SJSA1 (cell line): ENCODE results near the gene PRDM2. TPM values are rescaled to one million over a fixed set of nuclear protein-coding genes. Genes with fewer than 3 reads are reported as not detected.
"Not testable (repeated sequence)": the region's sequence is repeated elsewhere in the genome, so short reads cannot be mapped to it uniquely, and the experiment has no call there.

Source experiments
- DNase-seq, 2 experiments: peaks; one replicate each; pipeline ENCODE4 v3.0.0-alpha.2; 2015 to 2020; ENCODE audit warnings: low spot score in 2 of 2, low read depth in 1 of 2
- H3K27ac ChIP-seq: fragments of 250-450 bp; sonication (Bioruptor Pico); 2 replicates; pipeline ENCODE4 v1.5.1; 2020; ENCODE audit warnings: mild to moderate bottlenecking, moderate library complexity
- H3K27me3 ChIP-seq: fragments of 250-450 bp; sonication (Bioruptor Pico); replicated peaks from 2 replicates; pipeline ENCODE4 v1.5.1; 2020; ENCODE audit warnings: mild to moderate bottlenecking, moderate library complexity
- H3K36me3 ChIP-seq: fragments of 250-450 bp; sonication (Bioruptor Pico); 2 replicates; pipeline ENCODE4 v1.5.1; 2020; ENCODE audit warnings: mild to moderate bottlenecking
- H3K4me1 ChIP-seq: fragments of 250-450 bp; sonication (Bioruptor Pico); replicated peaks from 2 replicates; pipeline ENCODE4 v1.6.1; 2021; ENCODE audit warnings: mild to moderate bottlenecking
- H3K4me3 ChIP-seq: fragments of 250-450 bp; sonication (Bioruptor Pico); 2 replicates; pipeline ENCODE4 v1.5.1; 2020; ENCODE audit warnings: mild to moderate bottlenecking
- H3K9me3 ChIP-seq: fragments of 250-450 bp; sonication (Bioruptor Pico); replicated peaks from 2 replicates; pipeline ENCODE4 v1.5.1; 2020; ENCODE audit warnings: mild to moderate bottlenecking
- total RNA-seq: library from RNA; depleted of rRNA; stranded (reverse); fragments of >200 nt; shearing (Covaris generic); gene quantifications from 2 replicates; pipeline ENCODE4 v1.2.3, GENCODE V29; 2014; rRNA removed

The PRDM2 gene
- total RNA-seq, result 10.4 and 13.9 TPM in 2 replicates

- Histone ChIP-seq H3K27me3 (no peaks in the 10 kb centered on the region), H3K4me3 (peak within 1 kb of the TSS; percentile 78), H3K4me1 (peaks cover 16% of the 10 kb centered on the region), H3K36me3 (peaks cover 7% of the 10 kb centered on the region; the same call in 1 of the 2 replicates), H3K9me3 (0 out of 2 replicates have a peak, but pooled peaks cover 2% of the 10 kb centered on the region), H3K27ac (peak within 1 kb of the TSS; percentile 62)
- DNase-seq, result peak; percentile 54 to 57
These were observed at the start of gene PRDM2 for GRCh38 chr1:13699936-13700520. TSS of gene PRDM2 (plus strand) at chr1:13700188. CDS start at chr1:13715606, 15,418 bp downstream.

DNA sequence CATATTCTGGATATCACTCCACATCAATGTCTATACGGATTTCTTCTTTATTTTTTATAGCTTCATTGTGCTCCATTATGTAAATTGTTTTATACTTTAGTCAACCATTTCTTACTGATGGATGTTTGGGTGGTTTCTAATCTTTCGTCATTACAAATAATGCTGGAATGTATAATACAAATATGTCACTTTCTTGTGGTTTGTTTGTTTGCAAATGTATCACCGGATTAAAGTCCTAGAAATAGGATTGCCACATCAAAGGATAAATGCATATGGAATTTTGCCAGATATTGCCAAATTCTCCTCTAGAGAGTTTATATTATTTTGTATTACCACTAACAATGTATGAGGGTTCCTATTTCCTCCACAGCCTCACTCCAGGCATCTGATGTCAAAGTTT lies 48.7 kb upstream of the PRDM2 start:
- H3K27ac ChIP-seq, result no peak overlapping the region
- no peak overlapping the region for H3K4me3 ChIP-seq
- H3K27me3 ChIP-seq, result no peaks in the 10 kb centered on the region
- 0 out of 2 replicates have a peak, but pooled peaks cover 3% of the 10 kb centered on the region for H3K9me3 ChIP-seq
- no peaks in the 10 kb centered on the region for H3K36me3 ChIP-seq
- peaks cover 14% of the 10 kb centered on the region for H3K4me1 ChIP-seq
- DNase-seq, result peak in 1 of 2 experiments; percentile 86

DNA sequence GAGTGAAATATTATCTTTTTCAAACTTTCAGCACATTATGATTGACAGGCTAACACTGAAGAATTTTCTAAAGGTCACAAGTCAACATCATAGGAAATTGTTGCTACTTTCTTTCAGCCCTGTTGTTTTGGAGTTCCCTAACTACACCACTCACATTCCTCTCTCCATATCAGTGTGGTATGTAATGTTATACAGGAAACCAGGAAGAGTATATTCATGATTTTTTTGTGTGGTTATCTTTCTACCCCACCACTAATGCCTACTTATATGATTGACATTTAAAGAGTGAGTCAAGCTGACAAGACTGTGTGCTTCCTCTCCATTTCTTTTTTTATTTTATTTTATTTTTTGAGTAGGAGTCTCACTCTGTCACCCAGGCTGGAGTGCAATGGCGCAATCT lies 47.8 kb upstream of the PRDM2 start:
- no peak overlapping the region for H3K4me3 ChIP-seq
- no peak for DNase-seq

DNA sequence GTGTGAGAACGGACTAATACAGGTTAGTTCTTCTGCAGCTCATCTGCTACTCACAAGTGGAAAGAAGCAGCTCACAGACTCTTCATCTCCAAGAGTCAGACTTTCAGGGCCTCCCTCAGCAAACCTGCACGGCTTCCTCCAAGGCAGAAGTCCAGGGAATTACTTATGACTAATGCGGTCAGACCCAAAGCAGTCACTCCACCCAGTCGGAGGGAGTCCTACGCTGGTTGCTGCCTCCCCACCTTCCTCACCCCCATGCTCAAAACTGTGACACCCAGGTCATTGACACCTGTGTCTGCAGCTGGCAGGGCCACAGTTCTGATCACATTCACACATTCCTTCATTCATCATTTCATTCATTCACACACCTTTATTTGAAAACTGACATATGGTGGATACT lies 38.4 kb upstream of the PRDM2 start:
- Histone ChIP-seq H3K4me1 (peaks cover 20% of the 10 kb centered on the region), H3K27me3 (no peaks in the 10 kb centered on the region), H3K4me3 (no peak overlapping the region), H3K9me3 (no peaks in the 10 kb centered on the region; the same call in 1 of the 2 replicates), H3K27ac (no peak overlapping the region), H3K36me3 (no peaks in the 10 kb centered on the region)
- DNase-seq, result peak; percentile 24 to 52

More for the DNA sequence above, 47.8 kb upstream of the PRDM2 start:
- 0 out of 2 replicates have a peak, but pooled peaks cover 3% of the 10 kb centered on the region for H3K9me3 ChIP-seq
- H3K27ac ChIP-seq, result no peak overlapping the region
- no peaks in the 10 kb centered on the region for H3K36me3 ChIP-seq
- no peaks in the 10 kb centered on the region for H3K27me3 ChIP-seq
- H3K4me1 ChIP-seq, result peaks cover 14% of the 10 kb centered on the region

GRCh38 chr1:13662493-13662892 lies 37.5 kb upstream of the PRDM2 start:
- Histone ChIP-seq H3K9me3 (no peaks in the 10 kb centered on the region; the same call in 1 of the 2 replicates), H3K27ac (no peak overlapping the region), H3K27me3 (no peaks in the 10 kb centered on the region), H3K4me3 (no peak overlapping the region), H3K4me1 (peaks cover 20% of the 10 kb centered on the region), H3K36me3 (no peaks in the 10 kb centered on the region)
- DNase-seq, result peak in 1 of 2 experiments; percentile 12

DNA sequence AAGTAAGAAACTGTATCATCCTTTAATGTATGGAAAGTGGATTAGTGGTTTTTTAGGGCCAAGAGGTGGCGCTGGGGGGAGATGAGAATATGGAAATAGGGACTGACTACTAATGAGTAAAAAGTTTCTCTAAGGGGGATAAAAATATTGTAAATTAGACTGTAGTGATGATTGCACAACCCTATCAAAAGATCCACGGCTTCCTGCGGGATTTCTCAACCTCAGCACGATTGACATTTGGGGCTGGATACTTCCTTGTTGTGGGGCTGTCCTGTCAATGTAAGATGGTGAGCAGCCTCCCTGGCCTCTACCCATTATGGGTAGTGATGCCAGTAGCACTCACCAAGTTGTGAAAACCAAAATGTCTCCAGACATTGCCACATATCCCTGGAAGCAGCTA lies 36.0 kb upstream of the PRDM2 start:
- peaks cover 20% of the 10 kb centered on the region for H3K4me1 ChIP-seq
- H3K9me3 ChIP-seq, result no peaks in the 10 kb centered on the region; the same call in 1 of the 2 replicates
- H3K27me3 ChIP-seq, result no peaks in the 10 kb centered on the region
- no peaks in the 10 kb centered on the region for H3K36me3 ChIP-seq
- DNase-seq, result no peak
- no peak overlapping the region for H3K4me3 ChIP-seq
- no peak overlapping the region for H3K27ac ChIP-seq

- no peak overlapping the region for H3K4me3 ChIP-seq
- DNase-seq, result no peak
- H3K4me1 ChIP-seq, result peaks cover 20% of the 10 kb centered on the region
- no peak overlapping the region for H3K27ac ChIP-seq
- no peaks in the 10 kb centered on the region for H3K27me3 ChIP-seq
- no peaks in the 10 kb centered on the region for H3K36me3 ChIP-seq
- no peaks in the 10 kb centered on the region; the same call in 1 of the 2 replicates for H3K9me3 ChIP-seq
These were observed 35.5 kb upstream of the PRDM2 start for GRCh38 chr1:13664451-13664850.

DNA sequence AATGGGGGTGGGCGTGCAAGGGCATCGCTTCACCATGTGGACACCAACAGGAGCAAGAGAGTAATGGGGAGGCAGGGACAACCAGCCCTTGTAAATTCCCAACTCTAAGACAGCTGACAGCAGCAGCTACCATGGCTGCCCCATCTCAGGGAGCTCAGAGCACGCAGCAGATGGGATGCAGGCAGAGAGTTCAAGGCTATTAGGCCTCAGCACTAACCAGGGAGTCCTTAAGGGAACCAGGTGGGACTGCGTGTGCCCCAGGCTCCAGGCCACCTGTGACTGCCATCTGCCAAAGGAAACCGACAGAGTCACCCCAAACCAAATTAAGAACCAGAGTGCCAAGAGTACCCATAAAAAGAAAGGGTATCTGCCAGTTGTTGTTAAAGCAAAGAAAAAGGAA lies 33.7 kb upstream of the PRDM2 start:
- no peak overlapping the region for H3K27ac ChIP-seq
- H3K4me3 ChIP-seq, result no peak overlapping the region
- no peaks in the 10 kb centered on the region for H3K27me3 ChIP-seq
- H3K4me1 ChIP-seq, result peaks cover 19% of the 10 kb centered on the region
- H3K36me3 ChIP-seq, result no peaks in the 10 kb centered on the region
- no peak for DNase-seq
- H3K9me3 ChIP-seq, result no peaks in the 10 kb centered on the region

DNA sequence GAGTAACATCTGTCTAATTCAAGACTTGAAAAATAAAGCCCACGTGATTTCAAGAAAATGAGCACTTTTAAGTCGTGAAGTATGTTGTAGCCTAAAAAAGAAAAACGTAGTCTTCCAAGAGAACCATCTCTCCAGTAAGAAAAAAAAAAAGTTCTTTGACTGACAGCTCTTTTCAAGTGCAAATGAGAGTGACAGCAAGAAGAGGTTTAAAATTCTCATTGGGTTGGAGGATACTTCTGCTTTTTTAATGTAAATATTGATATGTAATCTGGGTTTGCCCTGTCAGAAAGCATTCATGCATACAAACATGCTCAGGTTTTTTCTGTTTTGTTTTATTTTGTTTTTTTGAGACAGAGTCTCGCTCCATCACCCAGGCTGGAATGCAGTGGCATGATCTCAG lies 32.3 kb upstream of the PRDM2 start:
- Histone ChIP-seq H3K36me3 (no peaks in the 10 kb centered on the region), H3K27me3 (no peaks in the 10 kb centered on the region), H3K4me3 (no peak overlapping the region), H3K9me3 (no peaks in the 10 kb centered on the region), H3K27ac (no peak overlapping the region), H3K4me1 (peaks cover 7% of the 10 kb centered on the region)
- no peak for DNase-seq

DNA sequence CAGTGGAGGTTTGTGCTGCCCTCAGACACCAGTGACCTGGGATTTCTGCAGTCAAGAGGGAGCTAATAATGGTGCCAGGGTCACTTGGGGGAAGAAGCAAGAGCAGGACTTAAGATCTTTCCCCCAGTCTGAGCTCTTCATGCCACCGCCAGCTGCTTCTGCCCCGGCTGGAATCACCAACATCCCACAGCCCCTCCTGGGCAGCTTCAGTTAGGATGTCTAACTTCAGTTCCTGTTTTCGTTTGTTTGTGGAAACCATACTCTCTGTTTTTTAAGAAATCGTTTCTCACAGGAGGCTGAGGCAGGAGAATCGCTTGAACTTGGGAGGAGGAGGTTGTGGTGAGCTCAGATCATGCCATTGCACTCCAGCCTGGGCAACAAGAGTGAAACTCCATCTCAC lies 25.6 kb upstream of the PRDM2 start:
- no peaks in the 10 kb centered on the region for H3K9me3 ChIP-seq
- no peak overlapping the region for H3K27ac ChIP-seq
- no peaks in the 10 kb centered on the region; the same call in 1 of the 2 replicates for H3K4me1 ChIP-seq
- no peaks in the 10 kb centered on the region for H3K36me3 ChIP-seq
- DNase-seq, result no peak
- H3K4me3 ChIP-seq, result no peak overlapping the region
- no peaks in the 10 kb centered on the region for H3K27me3 ChIP-seq

GRCh38 chr1:13675151-13675651 lies 24.8 kb upstream of the PRDM2 start:
- no peaks in the 10 kb centered on the region for H3K27me3 ChIP-seq
- no peaks in the 10 kb centered on the region; the same call in 1 of the 2 replicates for H3K4me1 ChIP-seq
- H3K36me3 ChIP-seq, result no peaks in the 10 kb centered on the region
- H3K27ac ChIP-seq, result no peak overlapping the region
- DNase-seq, result no peak
- no peaks in the 10 kb centered on the region for H3K9me3 ChIP-seq
- H3K4me3 ChIP-seq, result no peak overlapping the region

DNA sequence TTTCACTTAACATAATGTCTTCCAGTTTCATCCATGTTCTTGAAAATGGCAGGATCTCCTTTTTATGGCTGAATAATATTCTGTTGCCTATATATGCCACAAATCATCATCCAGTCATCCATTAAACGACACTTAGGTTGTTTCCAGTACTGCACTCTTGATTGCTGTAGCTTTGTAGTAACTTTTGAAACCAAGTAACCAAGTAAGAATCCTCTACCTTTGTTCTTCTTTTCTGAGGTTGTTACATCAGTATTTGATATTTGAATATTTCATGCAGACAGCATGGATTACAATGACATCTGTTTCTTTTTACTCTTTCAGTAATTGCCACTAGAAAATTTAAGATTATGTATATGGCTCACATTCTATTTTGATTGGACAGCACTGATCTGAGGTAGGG lies 22.1 kb upstream of the PRDM2 start:
- Histone ChIP-seq H3K4me1 (no peaks in the 10 kb centered on the region; the same call in 1 of the 2 replicates), H3K27ac (no peak overlapping the region), H3K4me3 (no peak overlapping the region), H3K36me3 (no peaks in the 10 kb centered on the region), H3K9me3 (no peaks in the 10 kb centered on the region), H3K27me3 (no peaks in the 10 kb centered on the region; the same call in 1 of the 2 replicates)
- no peak for DNase-seq

DNA sequence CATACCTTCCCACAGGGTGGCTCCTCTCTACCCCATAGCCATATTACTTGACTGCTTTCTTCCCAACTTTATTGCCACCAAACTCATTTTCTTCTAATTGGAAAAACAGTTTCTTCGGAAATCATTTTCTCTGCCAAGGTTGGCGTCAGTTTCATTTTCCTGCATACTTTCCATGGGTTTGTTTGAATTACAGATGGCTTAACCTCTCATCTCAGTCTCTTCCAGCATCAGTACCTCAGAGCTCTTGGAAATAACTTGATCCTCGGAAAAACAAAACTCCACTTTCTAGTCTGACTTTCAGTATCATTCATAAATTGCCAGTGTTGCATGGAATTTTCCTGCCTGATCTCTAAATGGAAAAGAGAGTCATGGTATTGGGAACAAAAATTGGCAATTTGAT lies 20.3 kb upstream of the PRDM2 start:
- DNase-seq, result no peak
- H3K4me1 ChIP-seq, result no peaks in the 10 kb centered on the region; the same call in none of the 2 replicates
- H3K4me3 ChIP-seq, result no peak overlapping the region
- no peak overlapping the region for H3K27ac ChIP-seq
- H3K27me3 ChIP-seq, result no peaks in the 10 kb centered on the region; the same call in 1 of the 2 replicates
- H3K9me3 ChIP-seq, result no peaks in the 10 kb centered on the region
- no peaks in the 10 kb centered on the region for H3K36me3 ChIP-seq

- not testable (repeated sequence) for H3K27ac ChIP-seq, H3K36me3 ChIP-seq, H3K27me3 ChIP-seq, DNase-seq, H3K4me1 ChIP-seq, H3K9me3 ChIP-seq, H3K4me3 ChIP-seq
These were observed 19.4 kb upstream of the PRDM2 start for GRCh38 chr1:13680609-13681008.
